GM19351 (cell line): ENCODE data around the gene JAM3.
"Not testable (repeated sequence)": the region's sequence is repeated elsewhere in the genome, so short reads cannot be mapped to it uniquely, and the experiment has no call there.

ENCODE experiments used
- ATAC-seq: cut with Tn5 transposase; IDR thresholded peaks from one replicate; pipeline ENCODE4 v1.9.1; 2021; ENCODE audit warnings: mild to moderate bottlenecking, moderate library complexity; ENCODE audit not compliant: unreplicated experiment

JAM3 gene

GRCh38 chr11:134170919-134171281, 102.0 kb downstream of the JAM3 start:
- ATAC-seq = no peak

GRCh38 chr11:134171951-134172350, 103.1 kb downstream of the JAM3 start:
- no peak for ATAC-seq

GRCh38 chr11:134173296-134173695, 104.4 kb downstream of the JAM3 start:
- no peak for ATAC-seq

GRCh38 chr11:134176284-134176683, 107.4 kb downstream of the JAM3 start:
- ATAC-seq = no peak

- no peak for ATAC-seq
These were observed 109.3 kb downstream of the JAM3 start for GRCh38 chr11:134178032-134178674.

GRCh38 chr11:134181707-134182106, 112.8 kb downstream of the JAM3 start:
- no peak for ATAC-seq

GRCh38 chr11:134188092-134188491, 119.2 kb downstream of the JAM3 start:
- ATAC-seq = not testable (repeated sequence)

GRCh38 chr11:134196756-134197155, 127.9 kb downstream of the JAM3 start:
- no peak for ATAC-seq

- no peak for ATAC-seq
These were observed 130.7 kb downstream of the JAM3 start for GRCh38 chr11:134199531-134199930.

- no peak for ATAC-seq
These were observed 131.8 kb downstream of the JAM3 start for GRCh38 chr11:134200688-134201087.
